Ammon's horn (tissue), 1 donor: Measurements from ENCODE around the gene CHRM1.

Experiments used
- DNase-seq: peaks from one replicate; pipeline ENCODE4 v3.0.0-alpha.2; 2016; ENCODE audit warnings: low spot score

CHRM1 gene

DNA sequence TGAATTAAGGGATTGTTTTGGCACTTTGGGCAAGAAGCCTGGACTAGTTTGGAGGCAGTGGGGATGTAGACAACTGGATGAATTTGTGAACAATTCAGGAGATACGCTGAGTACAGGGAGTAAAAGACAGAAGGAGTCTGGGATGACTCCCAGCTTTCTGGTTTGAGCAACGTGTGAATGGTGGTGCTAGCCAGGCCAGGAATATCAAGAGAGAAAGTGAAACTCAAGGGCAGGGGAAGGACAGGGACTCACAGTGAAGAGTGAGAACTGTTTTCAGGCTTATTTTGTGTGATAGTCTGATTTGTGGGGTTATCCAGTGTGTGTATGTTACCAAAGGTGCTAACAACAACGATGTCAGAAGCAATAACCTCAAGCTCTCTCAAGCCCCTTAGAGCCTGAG, 15.9 kb downstream of the CHRM1 start:
- no peak for DNase-seq

DNA sequence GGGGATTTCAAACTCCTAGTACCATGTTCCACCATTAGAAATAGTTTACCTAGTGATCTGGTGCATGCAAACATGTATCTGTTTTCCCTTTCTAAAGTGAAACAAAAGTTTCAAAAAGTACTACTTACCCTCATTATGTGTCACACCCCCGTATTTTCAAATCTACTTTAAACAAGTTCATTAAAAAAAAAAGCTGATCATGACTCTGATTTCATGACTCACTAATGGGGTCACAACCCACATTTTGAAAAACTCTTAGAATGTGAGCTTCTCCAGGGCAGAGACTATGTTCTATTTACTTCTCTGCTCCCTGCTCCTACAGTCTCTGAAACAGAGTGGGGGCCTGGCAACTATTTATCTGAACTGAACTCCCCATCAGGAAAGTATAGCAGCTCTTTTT, 18.2 kb downstream of the CHRM1 start:
- no peak for DNase-seq

DNA sequence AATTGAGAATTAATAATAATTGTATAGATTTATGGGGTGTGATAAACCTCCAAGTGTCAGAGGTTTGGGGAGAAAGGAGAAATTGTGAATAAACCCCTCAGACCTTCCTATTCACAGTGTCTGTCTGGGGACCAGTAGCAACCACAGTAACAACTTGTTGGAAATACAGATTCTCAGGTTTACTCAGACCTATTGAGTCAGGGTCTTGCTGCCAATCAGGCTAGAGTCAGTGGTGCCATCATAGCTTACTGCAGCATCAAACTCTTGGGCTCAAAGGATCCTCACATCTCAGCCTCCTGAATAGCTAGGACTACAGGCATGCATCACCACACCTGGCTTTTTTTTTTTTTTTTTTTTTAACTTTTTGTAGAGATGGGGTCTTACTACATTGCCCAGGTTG, 23.1 kb downstream of the CHRM1 start:
- no peak for DNase-seq

DNA sequence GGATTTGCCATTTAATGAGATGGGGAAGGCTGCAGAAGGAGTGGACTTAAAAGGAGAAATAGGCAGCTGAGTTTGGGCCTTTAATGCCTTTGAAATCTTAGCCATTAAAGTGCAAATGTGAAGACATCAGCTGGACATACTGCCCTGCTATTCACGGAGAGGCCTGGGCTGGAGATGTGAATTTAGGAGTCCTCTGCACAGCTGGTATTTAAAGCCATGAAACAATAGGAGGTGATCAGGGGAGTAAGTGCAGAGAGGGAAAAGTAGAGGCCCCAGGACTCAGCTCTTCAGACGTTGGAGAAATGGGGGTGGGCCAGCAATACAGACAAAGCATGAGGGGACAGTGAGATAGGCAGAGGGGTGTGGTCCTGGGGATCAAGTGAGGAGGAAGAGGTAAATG, 23.9 kb downstream of the CHRM1 start:
- DNase-seq = no peak

DNA sequence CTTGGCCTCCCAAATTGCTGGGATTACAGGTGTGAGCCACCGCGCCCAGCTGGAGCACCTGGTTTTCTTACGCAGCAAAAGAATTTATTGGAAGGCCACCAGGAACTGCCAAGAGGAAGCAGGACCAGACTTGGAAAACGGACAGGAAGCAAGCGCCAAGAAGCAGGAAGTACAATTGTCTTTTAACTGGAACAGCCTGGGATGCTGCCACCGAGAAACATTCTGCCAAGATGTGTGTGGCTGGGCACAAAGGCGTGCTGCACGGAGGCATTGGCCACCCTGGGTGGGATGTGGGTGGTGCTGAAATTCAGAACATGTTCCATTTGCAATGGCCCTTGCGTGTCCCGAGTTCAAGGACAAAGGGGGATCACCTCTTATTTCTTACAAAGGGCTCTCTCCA, 25.1 kb downstream of the CHRM1 start:
- peak; percentile 33 for DNase-seq

DNA sequence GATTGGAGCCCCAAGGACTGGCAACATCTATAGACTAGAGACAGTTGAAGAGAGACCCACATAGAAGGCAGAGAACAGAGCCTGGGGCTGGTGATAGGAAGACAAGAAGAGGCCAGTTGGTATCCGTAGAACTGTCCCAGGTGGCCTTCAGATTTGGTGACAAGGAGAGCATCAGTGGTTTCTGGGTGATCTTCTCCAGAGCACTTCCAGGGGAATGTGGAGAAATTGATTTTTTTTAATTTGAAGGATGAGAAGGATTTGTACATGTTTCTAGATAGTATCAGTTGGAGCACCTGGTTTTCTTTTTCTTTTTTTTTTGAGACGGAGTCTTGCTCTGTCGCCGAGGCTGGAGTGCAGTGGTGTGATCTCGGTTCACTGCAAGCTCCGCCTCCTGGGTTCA, 25.7 kb downstream of the CHRM1 start:
- DNase-seq = no peak

DNA sequence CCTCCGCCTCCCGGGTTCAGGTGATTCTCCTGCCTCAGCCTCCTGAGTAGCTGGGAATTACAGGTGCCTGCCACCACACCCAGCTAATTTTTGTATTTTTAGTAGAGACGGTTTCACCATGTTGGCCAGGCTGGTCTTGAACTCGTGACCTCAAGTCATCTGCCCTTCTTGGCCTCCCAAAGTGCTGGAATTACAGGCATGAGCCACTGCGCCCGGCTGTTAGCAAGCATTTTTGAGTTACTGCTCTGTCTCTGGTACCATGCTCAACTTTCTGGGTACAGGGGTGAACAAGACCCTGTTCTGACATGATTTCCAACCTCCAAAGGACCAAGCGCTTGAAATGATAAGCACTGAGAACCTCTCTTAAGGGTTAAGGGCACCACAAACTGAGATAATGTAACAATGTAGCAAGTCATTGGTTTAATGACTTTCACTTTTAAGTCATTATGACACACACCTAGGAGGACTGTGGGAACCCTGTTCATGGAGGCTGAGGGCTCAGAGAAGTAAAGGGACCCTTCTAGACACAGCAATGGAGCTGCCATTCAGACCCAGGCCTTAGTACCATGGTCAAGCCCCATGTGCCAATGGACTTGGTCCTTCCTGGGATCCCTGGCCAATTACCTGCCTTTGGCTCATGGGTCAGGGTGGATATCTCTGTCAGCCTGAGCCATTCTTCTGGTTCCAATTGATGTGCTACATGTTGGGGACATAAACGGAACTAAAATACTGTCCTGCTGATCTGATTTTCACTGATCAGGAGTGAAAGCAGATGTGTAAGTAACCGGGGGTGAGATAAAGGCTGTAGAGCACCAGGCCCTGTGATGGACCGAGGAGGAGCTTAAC, 28.9 kb downstream of the CHRM1 start:
- no peak for DNase-seq

DNA sequence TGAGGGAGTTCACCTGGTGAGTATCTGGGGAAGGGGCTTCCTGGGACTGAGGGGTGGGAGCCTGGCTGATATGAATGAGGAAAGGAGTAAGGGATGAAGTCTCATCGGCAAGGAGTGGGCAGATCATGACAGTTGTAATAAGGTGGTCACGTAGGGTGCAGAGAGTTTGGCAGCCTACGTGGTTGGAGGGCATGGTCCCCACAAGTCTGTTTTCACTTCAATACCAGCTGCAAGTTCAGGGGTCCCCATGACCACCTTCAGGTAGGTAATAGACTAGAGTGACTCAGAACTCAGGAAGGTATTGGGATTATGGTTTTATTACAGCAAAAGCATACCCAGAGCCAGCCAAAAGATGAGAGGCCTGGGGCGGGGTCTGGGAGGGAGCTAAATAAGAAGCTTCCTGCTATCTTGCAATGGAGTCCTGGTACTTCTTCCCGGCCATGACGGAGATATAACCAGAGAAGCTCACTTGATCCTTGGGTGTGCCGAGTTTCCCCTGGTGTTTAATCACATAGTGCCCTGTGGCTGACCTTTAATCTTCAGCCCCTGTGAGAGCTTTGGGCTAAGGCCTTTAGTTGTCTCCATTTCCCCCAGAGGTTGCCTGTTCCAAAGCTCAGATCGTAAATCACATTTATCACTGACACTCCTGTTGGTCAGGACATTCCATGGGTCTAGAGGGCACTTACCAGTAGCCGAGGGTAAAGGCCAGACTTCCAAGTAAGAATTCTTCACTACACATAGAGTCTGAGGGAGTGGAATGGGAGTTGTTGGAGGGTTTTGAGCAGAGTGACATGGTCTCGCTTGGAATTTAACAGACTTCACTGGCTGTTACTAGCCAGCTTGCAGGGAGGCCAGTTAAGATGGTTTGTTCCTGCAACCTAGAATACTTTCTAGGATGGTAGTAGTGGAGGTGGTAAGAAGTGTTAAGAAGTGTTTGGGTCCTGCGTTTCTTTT, 31.4 kb downstream of the CHRM1 start:
- no peak for DNase-seq

DNA sequence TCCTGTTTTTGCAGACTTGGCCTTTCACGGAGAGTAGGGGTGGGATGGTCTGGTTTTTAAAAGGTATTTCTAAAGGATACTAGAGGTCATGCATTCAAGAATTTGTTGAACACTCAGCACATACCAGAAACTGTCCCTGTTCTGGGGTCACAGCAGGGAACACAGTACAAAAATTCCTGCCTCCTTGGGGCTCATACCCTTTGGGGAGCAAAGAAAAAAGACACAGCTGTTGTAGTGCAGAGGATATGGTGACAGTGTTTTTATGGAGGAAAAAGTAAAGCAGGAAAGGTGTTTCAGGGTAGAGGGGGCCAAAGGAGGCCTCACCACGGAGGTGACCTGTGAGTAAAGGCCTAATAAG, 32.1 kb downstream of the CHRM1 start:
- no peak for DNase-seq

DNA sequence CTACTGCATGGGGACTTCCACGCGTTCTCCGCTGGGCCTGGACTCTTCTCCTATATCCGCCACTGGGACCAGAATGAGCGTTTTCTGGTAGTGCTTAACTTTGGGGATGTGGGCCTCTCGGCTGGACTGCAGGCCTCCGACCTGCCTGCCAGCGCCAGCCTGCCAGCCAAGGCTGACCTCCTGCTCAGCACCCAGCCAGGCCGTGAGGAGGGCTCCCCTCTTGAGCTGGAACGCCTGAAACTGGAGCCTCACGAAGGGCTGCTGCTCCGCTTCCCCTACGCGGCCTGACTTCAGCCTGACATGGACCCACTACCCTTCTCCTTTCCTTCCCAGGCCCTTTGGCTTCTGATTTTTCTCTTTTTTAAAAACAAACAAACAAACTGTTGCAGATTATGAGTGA, 32.8 kb downstream of the CHRM1 start:
- DNase-seq = no peak

DNA sequence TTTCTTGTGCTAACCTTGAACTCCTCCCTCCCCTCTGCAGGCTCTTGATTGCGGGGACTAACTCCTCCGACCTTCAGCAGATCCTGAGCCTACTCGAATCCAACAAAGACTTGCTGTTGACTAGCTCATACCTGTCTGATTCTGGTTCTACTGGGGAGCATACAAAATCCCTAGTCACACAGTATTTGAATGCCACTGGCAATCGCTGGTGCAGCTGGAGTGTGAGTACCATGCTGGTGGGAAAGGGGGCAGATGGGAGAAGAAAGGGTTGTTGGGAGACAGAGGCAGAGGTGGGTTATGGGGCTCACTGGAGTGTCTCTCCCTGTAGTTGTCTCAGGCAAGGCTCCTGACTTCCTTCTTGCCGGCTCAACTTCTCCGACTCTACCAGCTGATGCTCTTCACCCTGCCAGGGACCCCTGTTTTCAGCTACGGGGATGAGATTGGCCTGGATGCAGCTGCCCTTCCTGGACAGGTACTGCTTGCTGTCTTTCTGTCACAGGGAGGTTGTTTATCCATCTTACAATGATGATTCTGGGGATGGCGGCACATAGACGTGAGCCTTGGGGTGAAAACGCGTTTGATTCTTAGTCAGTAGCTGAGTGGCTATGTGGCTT, 35.9 kb downstream of the CHRM1 start:
- DNase-seq = no peak

DNA sequence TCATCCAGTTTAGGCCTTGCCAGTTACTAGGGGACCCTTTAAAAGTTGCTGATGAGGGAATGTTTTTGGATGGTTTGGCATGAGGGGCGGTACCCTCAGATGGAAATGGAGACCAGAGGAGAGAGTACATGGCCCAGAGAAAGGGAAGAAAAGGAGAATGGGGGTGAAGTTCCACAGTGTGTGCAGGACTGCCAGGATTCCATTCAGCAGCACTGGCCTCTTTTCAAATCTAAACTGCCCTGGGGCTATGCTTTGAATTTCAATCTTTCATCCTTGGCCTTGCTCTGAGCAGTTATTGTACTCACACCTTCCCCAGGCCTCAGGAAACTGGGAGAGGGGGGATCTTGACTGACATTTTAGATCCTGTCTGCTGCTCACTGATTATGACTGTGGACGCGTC, 37.5 kb downstream of the CHRM1 start:
- peak; percentile 62 for DNase-seq

DNA sequence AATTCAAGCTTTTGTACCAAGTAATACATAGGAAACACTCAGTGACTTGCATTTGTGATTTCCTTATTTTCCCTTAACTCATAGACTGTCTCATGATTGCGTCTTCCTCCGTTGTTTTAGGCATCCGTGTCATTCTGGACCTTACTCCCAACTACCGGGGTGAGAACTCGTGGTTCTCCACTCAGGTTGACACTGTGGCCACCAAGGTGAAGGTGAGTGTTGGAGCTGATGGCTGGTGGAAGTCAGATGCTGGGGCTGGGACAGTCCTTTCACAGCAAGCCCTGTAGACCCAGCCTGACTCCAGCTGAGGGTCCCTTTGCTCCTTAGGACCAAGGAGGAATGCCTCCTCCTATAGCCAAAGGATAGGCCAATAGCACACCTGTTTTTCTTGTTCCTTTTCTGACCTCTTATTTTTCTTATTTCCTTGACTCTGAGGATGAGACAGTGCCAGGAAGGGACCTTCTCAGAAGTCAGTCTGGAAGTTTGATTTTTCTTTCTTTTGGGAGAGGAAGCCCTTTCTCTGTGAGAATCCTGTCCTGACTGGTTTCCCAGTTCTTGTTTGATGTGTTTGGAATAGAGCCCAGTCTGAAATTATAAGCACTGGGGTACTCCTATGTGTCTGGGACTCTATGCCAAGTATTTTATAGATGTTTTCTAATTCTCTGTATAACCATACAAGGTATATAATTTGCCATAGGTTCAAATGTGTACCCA, 38.2 kb downstream of the CHRM1 start:
- DNase-seq = no peak

DNA sequence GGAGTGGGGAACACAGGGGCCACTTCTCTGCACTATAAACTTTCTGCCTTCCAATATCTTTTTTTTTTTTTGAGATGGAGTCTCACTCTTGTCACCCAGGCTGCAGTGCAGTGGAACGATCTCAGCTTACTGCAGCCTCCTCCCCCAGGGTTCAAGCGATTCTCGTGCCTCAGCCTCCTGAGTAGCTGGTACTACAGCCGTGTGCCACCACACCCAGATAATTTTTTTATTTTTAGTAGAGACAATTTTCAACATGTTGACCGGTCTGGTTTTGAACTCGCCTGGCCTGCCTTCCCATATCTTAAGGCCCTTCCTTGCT, 38.8 kb downstream of the CHRM1 start:
- DNase-seq = no peak

DNA sequence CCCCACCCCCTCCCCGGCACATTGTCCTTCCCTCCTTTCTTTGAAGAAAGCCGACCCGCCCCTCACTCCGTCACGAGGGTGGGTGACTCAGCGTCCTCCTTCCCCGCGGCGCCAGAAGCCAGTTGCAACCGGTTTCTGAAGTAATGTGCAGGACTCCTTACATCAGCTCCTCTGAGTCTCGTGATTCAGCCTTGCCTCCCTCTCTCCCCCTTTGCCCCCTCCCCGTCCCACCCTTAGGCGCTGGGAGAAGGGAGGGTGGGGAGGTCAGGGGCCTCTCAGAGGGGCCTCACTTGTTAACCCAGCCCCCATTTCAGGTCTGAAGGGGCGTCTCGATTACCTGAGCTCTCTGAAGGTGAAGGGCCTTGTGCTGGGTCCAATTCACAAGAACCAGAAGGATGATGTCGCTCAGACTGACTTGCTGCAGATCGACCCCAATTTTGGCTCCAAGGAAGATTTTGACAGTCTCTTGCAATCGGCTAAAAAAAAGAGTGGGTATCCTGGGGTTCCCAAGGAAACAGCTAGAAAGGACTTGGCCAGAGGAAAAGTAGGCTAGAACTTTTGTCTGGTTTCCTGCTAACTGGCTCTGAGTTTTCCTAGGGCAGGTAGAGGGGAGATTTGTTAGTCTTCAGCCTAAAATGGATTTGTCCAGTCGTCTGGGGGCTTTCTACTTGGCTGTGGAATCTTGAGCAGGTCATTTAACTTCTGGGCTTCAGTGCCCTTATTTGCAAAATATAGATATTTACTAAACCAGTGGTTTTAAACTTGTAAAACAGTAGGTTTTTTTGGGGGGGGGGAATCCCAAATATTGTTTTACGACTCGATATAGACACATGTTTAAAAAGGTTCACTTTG, 39.4 kb downstream of the CHRM1 start:
- DNase-seq = peak; percentile 89

DNA sequence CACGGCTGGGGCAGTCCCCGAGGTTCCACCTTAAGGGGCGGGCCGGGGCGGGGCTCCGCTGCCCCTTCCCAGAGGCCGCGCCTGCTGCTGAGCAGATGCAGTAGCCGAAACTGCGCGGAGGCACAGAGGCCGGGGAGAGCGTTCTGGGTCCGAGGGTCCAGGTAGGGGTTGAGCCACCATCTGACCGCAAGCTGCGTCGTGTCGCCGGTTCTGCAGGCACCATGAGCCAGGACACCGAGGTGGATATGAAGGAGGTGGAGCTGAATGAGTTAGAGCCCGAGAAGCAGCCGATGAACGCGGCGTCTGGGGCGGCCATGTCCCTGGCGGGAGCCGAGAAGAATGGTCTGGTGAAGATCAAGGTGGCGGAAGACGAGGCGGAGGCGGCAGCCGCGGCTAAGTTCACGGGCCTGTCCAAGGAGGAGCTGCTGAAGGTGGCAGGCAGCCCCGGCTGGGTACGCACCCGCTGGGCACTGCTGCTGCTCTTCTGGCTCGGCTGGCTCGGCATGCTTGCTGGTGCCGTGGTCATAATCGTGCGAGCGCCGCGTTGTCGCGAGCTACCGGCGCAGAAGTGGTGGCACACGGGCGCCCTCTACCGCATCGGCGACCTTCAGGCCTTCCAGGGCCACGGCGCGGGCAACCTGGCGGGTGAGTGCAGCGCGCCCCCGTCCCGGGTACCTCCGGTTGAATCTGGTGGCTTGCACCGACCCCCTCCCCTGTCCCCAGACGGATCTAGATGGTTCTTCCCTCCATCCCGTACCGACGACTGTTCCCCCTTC, 40.2 kb downstream of the CHRM1 start, which contains the start of gene SLC3A2:
TSS of gene SLC3A2 (plus strand) at position 94 of the 776 bp plus-strand sequence. CDS start at position 222, 128 bp downstream.
- DNase-seq = peak; percentile 92

DNA sequence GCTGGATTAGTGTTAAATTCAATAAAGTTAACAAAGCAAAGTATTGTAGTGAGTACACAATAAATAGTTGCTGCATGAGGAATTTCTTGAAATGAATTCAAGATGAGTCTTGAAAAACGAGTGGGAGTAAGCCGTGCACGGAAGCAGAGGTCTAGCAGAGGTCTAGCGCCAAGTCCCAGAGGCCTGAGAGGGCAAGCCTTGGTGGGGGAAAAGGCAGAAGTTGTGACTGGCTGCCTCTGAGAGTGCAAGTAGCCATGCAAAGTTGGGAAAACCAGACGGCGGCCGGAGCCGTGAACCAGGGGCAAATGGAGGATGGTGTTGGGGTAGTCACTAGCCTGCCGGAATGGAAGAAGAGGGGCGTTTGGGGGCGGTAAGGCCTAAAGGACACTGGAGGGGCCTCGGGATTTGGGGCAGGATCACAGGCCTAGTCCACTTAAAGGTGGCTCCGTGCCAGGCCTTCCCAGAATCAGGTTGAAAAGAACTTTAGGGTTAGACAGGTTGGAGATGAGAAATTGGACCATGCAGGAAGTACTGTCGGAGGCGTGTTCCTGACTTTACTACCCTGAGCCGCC, 40.8 kb downstream of the CHRM1 start:
- peak; percentile 57 for DNase-seq

DNA sequence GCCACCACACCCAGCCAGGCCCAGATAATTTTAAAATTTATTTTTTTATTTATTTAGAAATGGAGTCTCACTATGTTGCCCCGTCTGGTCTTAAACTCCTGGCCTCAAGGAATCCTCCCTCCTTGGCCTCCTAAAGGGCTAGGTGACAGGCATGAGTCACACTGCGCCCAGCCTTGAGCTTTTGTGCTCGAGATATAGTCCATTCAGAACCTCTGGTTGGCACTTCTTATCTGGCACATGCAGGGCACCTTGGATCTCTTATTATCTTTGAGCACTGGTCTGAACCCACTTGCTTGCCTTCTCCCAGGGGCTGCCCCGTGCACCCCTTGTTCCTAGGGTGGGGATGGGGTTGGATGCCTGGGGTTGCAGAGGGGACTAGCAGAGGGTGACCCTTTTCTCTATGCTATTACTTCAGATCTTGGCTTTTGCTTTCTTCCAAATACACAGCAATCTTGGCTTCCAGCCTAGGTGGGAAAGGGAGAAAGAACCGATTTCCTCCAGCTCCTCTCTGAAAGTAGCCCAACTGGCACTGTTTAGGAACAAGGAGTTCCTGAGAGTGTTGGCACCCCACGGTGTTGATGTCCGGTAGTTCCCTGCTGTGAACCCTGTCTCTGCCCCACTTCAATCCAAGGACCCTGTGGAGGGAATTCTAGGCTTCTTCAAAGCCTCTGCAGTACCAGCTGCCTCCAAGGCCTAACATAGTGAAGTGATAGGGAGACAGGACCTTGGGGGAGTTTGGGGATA, 41.8 kb downstream of the CHRM1 start:
- DNase-seq = peak; percentile 43

DNA sequence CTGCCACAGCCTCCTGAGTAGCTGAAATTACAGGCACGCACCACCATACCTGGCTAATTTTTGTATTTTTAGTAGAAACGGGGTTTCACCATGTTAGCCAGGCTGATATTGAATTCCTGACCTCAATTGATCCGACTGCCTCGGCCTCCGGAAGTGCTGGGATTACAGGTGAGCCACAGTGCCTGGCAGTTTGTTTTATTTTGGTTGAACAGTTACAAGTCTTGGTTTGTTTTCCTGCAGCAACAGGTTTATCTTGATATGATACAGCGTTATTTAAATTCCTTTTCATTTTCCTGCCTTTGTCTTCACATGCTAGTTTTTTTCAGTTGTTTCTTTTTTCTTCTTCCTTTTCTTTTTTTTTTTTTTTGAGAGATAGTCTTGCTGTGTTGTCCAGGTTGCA, 44.5 kb downstream of the CHRM1 start:
- no peak for DNase-seq
